H1 (cell line): Measurements from ENCODE around the gene RAI14. TPM values are rescaled to one million over a fixed set of nuclear protein-coding genes. Genes with fewer than 3 reads are reported as not detected.

Experiments
- CTCF ChIA-PET: fragments of 300-600 bp; sonication (Branson Sonifier 250); formaldehyde crosslinking; loops from one replicate; lab custom pipeline; 2021; ENCODE audit not compliant: partially characterized antibody; lab: Charles Lee
- POLR2A ChIA-PET: fragments of 300-600 bp; sonication (Branson Sonifier 250); formaldehyde crosslinking; loops from one replicate; lab custom pipeline; 2021; ENCODE audit warnings: inconsistent platforms; ENCODE audit not compliant: partially characterized antibody; lab: Charles Lee
- DNase-seq, 2 experiments: peaks; one replicate each; pipeline versions ENCODE4 v3.0.0 to v3.0.0-alpha.2; 2010 to 2022; ENCODE audit warnings: low spot score in 2 of 2, low read depth in 1 of 2, mixed read lengths in 1 of 2
- FAIRE-seq: peaks from 2 replicates; lab custom pipeline; 2011; peaks lifted over from hg19 to GRCh38; lab: Jason Lieb, UNC
- H2AFZ ChIP-seq: 2 replicates; pipeline ENCODE4 v1.8.1; 2012; ENCODE audit warnings: low read length, inconsistent platforms
- H2AK5ac ChIP-seq: 2 replicates; pipeline ENCODE4 v1.6.1; 2013; ENCODE audit warnings: low read depth, low read length
- H2BK120ac ChIP-seq: replicated peaks from 2 replicates; pipeline ENCODE3; 2013; ENCODE audit warnings: low read depth, low read length, inconsistent platforms
- H2BK12ac ChIP-seq: 2 replicates; pipeline ENCODE4 v1.6.1; 2013; ENCODE audit warnings: low read depth, low read length
- H2BK15ac ChIP-seq: 2 replicates; pipeline ENCODE4 v1.6.1; 2013; ENCODE audit warnings: low read length
- H2BK20ac ChIP-seq: 2 replicates; pipeline ENCODE4 v1.6.1; 2013; ENCODE audit warnings: low read length
- H2BK5ac ChIP-seq: 2 replicates; pipeline ENCODE4 v1.6.1; 2013; ENCODE audit warnings: low read depth, low read length
- H3K14ac ChIP-seq: 2 replicates; pipeline ENCODE4 v1.6.1; 2013; ENCODE audit warnings: inconsistent platforms; ENCODE audit not compliant: insufficient read length
- H3K18ac ChIP-seq: 2 replicates; pipeline ENCODE4 v1.6.1; 2013; ENCODE audit warnings: low read length; ENCODE audit errors: extremely low read depth
- H3K23ac ChIP-seq: 2 replicates; pipeline ENCODE4 v1.6.1; 2013; ENCODE audit warnings: inconsistent platforms; ENCODE audit not compliant: insufficient read length
- H3K23me2 ChIP-seq: 2 replicates; pipeline ENCODE4 v1.6.1; 2013; ENCODE audit warnings: low read depth, low read length
- H3K27ac ChIP-seq: 2 replicates; pipeline ENCODE4 v1.6.1; 2011; ENCODE audit warnings: low read depth, low read length, inconsistent platforms
- H3K27me3 ChIP-seq, 4 experiments: replicated peaks in 1 of 4; 1 replicate in 1 of 4; 2 replicates in 3 of 4; pipeline versions ENCODE4 v1.6.1 to v1.8.1; 2011 to 2013; ENCODE audit warnings: low read length in 3 of 4, mild to moderate bottlenecking in 3 of 4, inconsistent platforms in 2 of 4, mixed read lengths in 2 of 4, moderate library complexity in 1 of 4; ENCODE audit not compliant: control insufficient read depth in 3 of 4, insufficient read depth in 3 of 4; ENCODE audit errors: extremely low read depth in 1 of 4
- H3K36me3 ChIP-seq, 4 experiments: 2 replicates each; pipeline versions ENCODE4 v1.6.1 to v1.8.1; 2011 to 2013; ENCODE audit warnings: mild to moderate bottlenecking in 4 of 4, low read length in 3 of 4, moderate library complexity in 2 of 4, control low read depth in 1 of 4, inconsistent platforms in 1 of 4; ENCODE audit not compliant: insufficient read depth in 4 of 4, control insufficient read depth in 2 of 4
- H3K4ac ChIP-seq: replicated peaks from 2 replicates; pipeline ENCODE3; 2013; ENCODE audit warnings: low read length, low read depth, mixed read lengths, inconsistent platforms; ENCODE audit not compliant: insufficient read length
- H3K4me1 ChIP-seq, 4 experiments: replicated peaks in 1 of 4; 1 replicate in 1 of 4; 2 replicates in 3 of 4; pipeline versions ENCODE4 v1.6.1 to v1.8.1; 2011 to 2013; ENCODE audit warnings: low read length in 3 of 4, inconsistent platforms in 2 of 4, mixed read lengths in 1 of 4; ENCODE audit not compliant: insufficient read depth in 4 of 4, control insufficient read depth in 3 of 4
- H3K4me2 ChIP-seq, 2 experiments: 2 replicates each; pipeline versions ENCODE4 v1.6.1 to v1.8.1; 2011 to 2013; ENCODE audit warnings: low read depth in 2 of 2, low read length in 2 of 2, control low read depth in 1 of 2, inconsistent platforms in 1 of 2, mild to moderate bottlenecking in 1 of 2; ENCODE audit not compliant: insufficient read depth in 1 of 2
- H3K4me3 ChIP-seq, 4 experiments: fragments of 200-600, 300-600 bp in 1 of 4; sonication (generic), shearing (Covaris generic), sonication (Bioruptor Twin) in 1 of 4; 2 replicates each; pipeline versions ENCODE4 v1.5.1 to v1.8.1; 2011 to 2016; ENCODE audit warnings: low read length in 4 of 4, low read depth in 3 of 4, control low read depth in 2 of 4, inconsistent platforms in 2 of 4, mild to moderate bottlenecking in 2 of 4, mixed read lengths in 1 of 4, moderate library complexity in 1 of 4; ENCODE audit not compliant: insufficient read depth in 2 of 4; ENCODE audit errors: extremely low read depth in 1 of 4
- H3K56ac ChIP-seq: replicated peaks from 2 replicates; pipeline ENCODE3; 2013; ENCODE audit warnings: low read depth, mild to moderate bottlenecking, mixed read lengths, low read length, inconsistent platforms; ENCODE audit not compliant: insufficient read length
- H3K79me1 ChIP-seq: 2 replicates; pipeline ENCODE4 v1.6.1; 2013; ENCODE audit warnings: low read depth, low read length, control low read depth
- H3K79me2 ChIP-seq, 2 experiments: 2 replicates each; pipeline versions ENCODE4 v1.6.1 to v1.8.1; 2012 to 2013; ENCODE audit warnings: low read length in 2 of 2, mild to moderate bottlenecking in 2 of 2, inconsistent platforms in 1 of 2; ENCODE audit not compliant: insufficient read depth in 2 of 2, control insufficient read depth in 1 of 2
- H3K9ac ChIP-seq, 4 experiments: replicated peaks in 1 of 4; 1 replicate in 1 of 4; 2 replicates in 3 of 4; pipeline versions ENCODE4 v1.6.1 to v1.8.1; 2011 to 2013; ENCODE audit warnings: low read depth in 3 of 4, low read length in 3 of 4, control low read depth in 2 of 4, mild to moderate bottlenecking in 2 of 4, moderate library complexity in 2 of 4, inconsistent platforms in 1 of 4; ENCODE audit errors: extremely low read depth in 1 of 4
- H3K9me3 ChIP-seq, 2 experiments: 2 replicates each; pipeline versions ENCODE4 v1.6.1 to v1.8.1; 2012 to 2013; ENCODE audit warnings: mild to moderate bottlenecking in 2 of 2, moderate library complexity in 2 of 2, control low read depth in 1 of 2, inconsistent platforms in 1 of 2, low read depth in 1 of 2, low read length in 1 of 2, mixed read lengths in 1 of 2; ENCODE audit not compliant: insufficient read depth in 2 of 2
- H4K20me1 ChIP-seq, 2 experiments: replicated peaks in 1 of 2; 2 replicates each; pipeline versions ENCODE3 to v1.8.1; 2011 to 2013; ENCODE audit warnings: inconsistent platforms in 2 of 2, low read length in 2 of 2, mild to moderate bottlenecking in 1 of 2; ENCODE audit not compliant: insufficient read depth in 2 of 2, control insufficient read depth in 1 of 2
- H4K5ac ChIP-seq: 2 replicates; pipeline ENCODE4 v1.6.1; 2013; ENCODE audit warnings: low read length, low read depth, mixed read lengths, inconsistent platforms; ENCODE audit not compliant: insufficient read length
- H4K8ac ChIP-seq: 2 replicates; pipeline ENCODE4 v1.8.0; 2013; ENCODE audit warnings: mild to moderate bottlenecking, moderate library complexity, low read length, inconsistent platforms; ENCODE audit not compliant: insufficient read depth; ENCODE audit errors: extremely low read depth
- H4K91ac ChIP-seq: replicated peaks from 2 replicates; pipeline ENCODE3; 2013; ENCODE audit warnings: low read length, mixed read lengths, inconsistent platforms; ENCODE audit not compliant: insufficient read length
- CBX5 ChIP-seq: fragments of 300-800, 300-1000 bp; sonication (generic); IDR thresholded peaks from 2 replicates; pipeline ENCODE4 v1.7.1; 2016; ENCODE audit warnings: antibody characterized with exemption, low read length, low read depth
- CHD2 ChIP-seq: IDR thresholded peaks from 2 replicates; pipeline ENCODE4 v1.6.1; 2012; ENCODE audit warnings: low read length, improper control_type of control experiment
- FOSL1 ChIP-seq: IDR thresholded peaks from 2 replicates; pipeline ENCODE4 v1.6.1; 2011; ENCODE audit warnings: mild to moderate bottlenecking, low read depth, low read length, moderate library complexity; ENCODE audit not compliant: insufficient read depth
- GABPA ChIP-seq: IDR thresholded peaks from 2 replicates; pipeline ENCODE4 v1.6.1; 2011; ENCODE audit warnings: mild to moderate bottlenecking, low read length, moderate library complexity, borderline replicate concordance; ENCODE audit not compliant: insufficient read depth
- JUN ChIP-seq: IDR thresholded peaks from 2 replicates; pipeline ENCODE4 v1.6.1; 2011; ENCODE audit warnings: low read depth, mild to moderate bottlenecking, improper control_type of control experiment, low read length
- KDM4A ChIP-seq: IDR thresholded peaks from one replicate; pipeline ENCODE4 v1.7.1; 2012; ENCODE audit warnings: low read depth, mild to moderate bottlenecking, moderate library complexity, low read length, inconsistent platforms; ENCODE audit not compliant: severe bottlenecking
- NRF1 ChIP-seq: IDR thresholded peaks from 2 replicates; pipeline ENCODE4 v1.6.1; 2011; ENCODE audit warnings: mild to moderate bottlenecking, low read depth, low read length, improper control_type of control experiment
- POLR2AphosphoS5 ChIP-seq: IDR thresholded peaks from 2 replicates; pipeline ENCODE4 v1.6.1; 2011; ENCODE audit warnings: low read depth, low read length
- POU5F1 ChIP-seq: IDR thresholded peaks from 2 replicates; pipeline ENCODE4 v1.6.1; 2011; ENCODE audit warnings: low read depth, mild to moderate bottlenecking, low read length, moderate library complexity
- YY1 ChIP-seq: IDR thresholded peaks from 2 replicates; pipeline ENCODE4 v1.6.1; 2011; ENCODE audit warnings: low read depth, mild to moderate bottlenecking, low read length
- WGBS, 2 experiments: shearing (Covaris generic) in 1 of 2; methylation state at CpG; one replicate each; pipeline versions ENCODE4 v1.1.6 to v1.1.7; 2013 to 2015; ENCODE audit warnings: low lambda C conversion rate in 2 of 2, mixed read lengths in 2 of 2, inconsistent platforms in 1 of 2, low coverage in 1 of 2, missing lambda C conversion rate in 1 of 2; ENCODE audit not compliant: insufficient replicate concordance in 2 of 2, insufficient coverage in 1 of 2, insufficient read length in 1 of 2; ENCODE audit errors: extremely low coverage in 1 of 2, missing lambda C conversion rate in 1 of 2; 5-methylcytosine and 5-hydroxymethylcytosine counted together
- polyA plus RNA-seq, 7 experiments: library from polyadenylated mRNA; depleted of rRNA in 3 of 7; stranded (reverse) in 5 of 7; unstranded in 2 of 7; fragments of >200 nt in 5 of 7; fragments of 200-250 nt in 2 of 7; gene quantifications; 1 replicate in 5 of 7; 2 replicates in 1 of 7; 4 replicates in 1 of 7; pipeline versions ENCODE4 v1.2.1 to v1.2.3, GENCODE V29; 2011 to 2013; ENCODE audit warnings: missing spikeins in 2 of 7, mixed read lengths in 2 of 7
- total RNA-seq: library from RNA; stranded (reverse); fragmentation: NEBNext Ultra II Directional; extraction: Animal tissue kit (Norgen Biotek cat#: 25700); gene quantifications from 2 replicates; pipeline ENCODE4 v1.2.1, GENCODE V29; 2021
- TF ChIP-seq, protein P1 (sequence below): IDR thresholded peaks from 2 replicates; pipeline ENCODE4 v1.6.1; 2012; ENCODE audit warnings: low read length, inconsistent platforms
- TF ChIP-seq, protein P2 (sequence below): IDR thresholded peaks from 2 replicates; pipeline ENCODE4 v1.6.1; 2012; ENCODE audit warnings: inconsistent platforms

RAI14 gene
- total and polyA plus RNA-seq, 2 of the 8 experiments (the other 6 are each of a cell fraction or from before 2014, with no cell fraction given): 48.4 to 210 TPM

DNA sequence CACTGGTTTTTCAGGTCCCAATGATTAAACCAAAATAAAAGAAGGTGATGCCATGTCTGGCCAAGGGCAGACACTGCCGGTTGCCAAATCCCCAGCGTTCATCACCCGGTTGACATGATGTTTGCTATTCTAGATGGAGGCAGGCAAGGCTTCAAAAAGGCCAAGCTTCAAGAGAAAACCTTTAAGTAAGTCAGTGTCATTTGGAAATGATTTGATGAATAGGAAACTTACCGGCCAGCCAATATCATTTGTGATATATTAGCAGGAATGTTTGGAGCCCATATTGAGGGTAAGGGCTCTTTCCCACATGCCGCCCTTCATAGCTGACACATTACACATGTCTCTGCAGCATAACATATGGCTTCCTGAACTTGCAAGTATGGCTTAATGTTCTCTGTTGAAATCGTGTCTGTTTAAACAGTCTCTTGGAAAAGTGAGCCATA lies 93.3 kb downstream of the RAI14 start:
- DNase-seq: no peak
- H2AFZ ChIP-seq: no peak overlapping the region
- TF ChIP-seq KDM4A (no peak), POU5F1 (no peak), CHD2 (no peak), YY1 (no peak), GABPA (no peak), JUN (no peak), NRF1 (no peak), CBX5 (no peak), POLR2AphosphoS5 (no peak), FOSL1 (no peak)
- TF ChIP-seq, protein P1, sequence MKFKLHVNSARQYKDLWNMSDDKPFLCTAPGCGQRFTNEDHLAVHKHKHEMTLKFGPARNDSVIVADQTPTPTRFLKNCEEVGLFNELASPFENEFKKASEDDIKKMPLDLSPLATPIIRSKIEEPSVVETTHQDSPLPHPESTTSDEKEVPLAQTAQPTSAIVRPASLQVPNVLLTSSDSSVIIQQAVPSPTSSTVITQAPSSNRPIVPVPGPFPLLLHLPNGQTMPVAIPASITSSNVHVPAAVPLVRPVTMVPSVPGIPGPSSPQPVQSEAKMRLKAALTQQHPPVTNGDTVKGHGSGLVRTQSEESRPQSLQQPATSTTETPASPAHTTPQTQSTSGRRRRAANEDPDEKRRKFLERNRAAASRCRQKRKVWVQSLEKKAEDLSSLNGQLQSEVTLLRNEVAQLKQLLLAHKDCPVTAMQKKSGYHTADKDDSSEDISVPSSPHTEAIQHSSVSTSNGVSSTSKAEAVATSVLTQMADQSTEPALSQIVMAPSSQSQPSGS: no peak
- TF ChIP-seq, protein P2, sequence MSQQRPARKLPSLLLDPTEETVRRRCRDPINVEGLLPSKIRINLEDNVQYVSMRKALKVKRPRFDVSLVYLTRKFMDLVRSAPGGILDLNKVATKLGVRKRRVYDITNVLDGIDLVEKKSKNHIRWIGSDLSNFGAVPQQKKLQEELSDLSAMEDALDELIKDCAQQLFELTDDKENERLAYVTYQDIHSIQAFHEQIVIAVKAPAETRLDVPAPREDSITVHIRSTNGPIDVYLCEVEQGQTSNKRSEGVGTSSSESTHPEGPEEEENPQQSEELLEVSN: no peak

More for the DNA sequence above, 93.3 kb downstream of the RAI14 start:
- H3K4me1 ChIP-seq: peaks cover 0 to 4% (median 3%) of the 10 kb centered on the region in 4 experiments; a peak in 5 of 7 replicates
- H3K9ac ChIP-seq: no peak overlapping the region
- no peak overlapping the region for H3K18ac ChIP-seq
- ChIA-PET CTCF (interaction anchor here (0.9 kb wide), 1 partner anchor 61 kb away, joined by 3 read pairs; no protein-coding TSS in a partner anchor), POLR2A (no interaction called here)
- no peaks in the 10 kb centered on the region for H3K9me3 ChIP-seq
- no peak overlapping the region for H3K4me3 ChIP-seq
- H3K79me2 ChIP-seq: peaks cover 0 to 88% of the 10 kb centered on the region in 2 experiments; a peak in 2 of 4 replicates
- no peak overlapping the region for H3K4me2 ChIP-seq
- H4K8ac ChIP-seq: no peak overlapping the region
- H3K14ac ChIP-seq: no peak overlapping the region
- H3K56ac ChIP-seq: no peak overlapping the region
- no peak overlapping the region for H2BK5ac ChIP-seq
- 92% methylated on average over 6 of the region's 6 CpGs; no CpG with 5 or more reads in 1 of the 2 experiments for WGBS, 2 experiments
- no peak overlapping the region for H4K5ac ChIP-seq
- no peaks in the 10 kb centered on the region; a peak in 1 of 8 replicates for H3K36me3 ChIP-seq
- no peak overlapping the region for H3K27ac ChIP-seq
- no peak overlapping the region for H2BK120ac ChIP-seq
- H3K23me2 ChIP-seq: no peaks in the 10 kb centered on the region
- no peaks in the 10 kb centered on the region for H3K27me3 ChIP-seq
- no peak overlapping the region for H3K4ac ChIP-seq
- H2BK15ac ChIP-seq: no peak overlapping the region
- no peak overlapping the region for H2AK5ac ChIP-seq
- H4K20me1 ChIP-seq: peaks cover 0 to 8% of the 10 kb centered on the region in 2 experiments
- no peak overlapping the region for H3K23ac ChIP-seq
- H2BK12ac ChIP-seq: no peak overlapping the region
- no peak overlapping the region for H2BK20ac ChIP-seq
- H4K91ac ChIP-seq: no peak overlapping the region
- FAIRE-seq: no peak
- peaks cover 8% of the 10 kb centered on the region; the same call in 1 of the 2 replicates for H3K79me1 ChIP-seq
